GM23248 (cell line): ENCODE data around the gene WDR27. TPM values are rescaled to one million over a fixed set of nuclear protein-coding genes. Genes with fewer than 3 reads are reported as not detected.
"Not testable (repeated sequence)": the region's sequence is repeated elsewhere in the genome, so short reads cannot be mapped to it uniquely, and the experiment has no call there.

Source experiments
- DNase-seq: peaks from one replicate; pipeline ENCODE4 v3.0.0-alpha.2; 2015
- H2AFZ ChIP-seq: fragments of 200-600 bp; sonication (generic); 2 replicates; pipeline ENCODE4 v1.6.1; 2016; ENCODE audit warnings: antibody characterized with exemption
- H3F3A ChIP-seq: fragments of 200-600 bp; sonication (generic); 2 replicates; pipeline ENCODE4 v1.6.1; 2016; ENCODE audit warnings: mild to moderate bottlenecking, antibody characterized with exemption, mixed run types; ENCODE audit not compliant: insufficient read depth
- H3K27ac ChIP-seq: fragments of 200-600 bp; sonication (generic); 2 replicates; pipeline ENCODE4 v1.5.1; 2016; ENCODE audit warnings: mild to moderate bottlenecking
- H3K27me3 ChIP-seq: fragments of 200-600 bp; sonication (generic); replicated peaks from 2 replicates; pipeline ENCODE4 v1.6.1; 2016; ENCODE audit warnings: mild to moderate bottlenecking; ENCODE audit not compliant: insufficient read depth
- H3K36me3 ChIP-seq: fragments of 200-600 bp; sonication (generic); 2 replicates; pipeline ENCODE4 v1.6.1; 2016; ENCODE audit warnings: low read depth, mild to moderate bottlenecking
- H3K4me1 ChIP-seq: fragments of 200-600 bp; sonication (generic); 2 replicates; pipeline ENCODE4 v1.6.1; 2016; ENCODE audit warnings: mild to moderate bottlenecking; ENCODE audit not compliant: insufficient read depth
- H3K4me2 ChIP-seq: fragments of 200-600 bp; sonication (generic); one replicate; pipeline ENCODE4 v1.6.1; 2016; ENCODE audit warnings: mild to moderate bottlenecking; ENCODE audit not compliant: unreplicated experiment
- H3K4me3 ChIP-seq: fragments of 200-600 bp; sonication (generic); 2 replicates; pipeline ENCODE4 v1.5.1; 2016; ENCODE audit warnings: mild to moderate bottlenecking
- H3K79me2 ChIP-seq: fragments of 200-600 bp; sonication (generic); 2 replicates; pipeline ENCODE4 v1.6.1; 2016; ENCODE audit warnings: mild to moderate bottlenecking; ENCODE audit not compliant: insufficient read depth
- H3K9ac ChIP-seq: fragments of 200-600 bp; sonication (generic); 2 replicates; pipeline ENCODE4 v1.6.1; 2016; ENCODE audit warnings: mild to moderate bottlenecking
- H3K9me2 ChIP-seq: fragments of 200-600 bp; sonication (generic); 2 replicates; pipeline ENCODE4 v1.6.1; 2016; ENCODE audit warnings: mixed run types, mild to moderate bottlenecking, moderate library complexity; ENCODE audit not compliant: insufficient read depth
- H3K9me3 ChIP-seq: fragments of 200-600 bp; sonication (generic); one replicate; pipeline ENCODE4 v1.6.1; 2017; ENCODE audit warnings: low read depth
- H4K20me1 ChIP-seq: fragments of 200-600 bp; sonication (generic); 2 replicates; pipeline ENCODE4 v1.6.0; 2016; ENCODE audit not compliant: insufficient read depth
- EZH2 ChIP-seq: fragments of 200-600 bp; sonication (generic); IDR thresholded peaks from 2 replicates; pipeline ENCODE4 v1.6.1; 2018; ENCODE audit warnings: antibody characterized with exemption, mild to moderate bottlenecking; ENCODE audit not compliant: insufficient read depth, poor library complexity, severe bottlenecking
- EZH2phosphoT487 ChIP-seq: fragments of 200-600 bp; sonication (generic); IDR thresholded peaks from 2 replicates; pipeline ENCODE4 v1.6.1; 2018; ENCODE audit warnings: antibody characterized with exemption, moderate library complexity, mild to moderate bottlenecking, low read depth; ENCODE audit not compliant: insufficient read depth
- WGBS, 2 experiments: methylation state at CpG; one replicate each; pipeline ENCODE4 v1.1.6; 2015 to 2017; ENCODE audit warnings: low lambda C conversion rate in 2 of 2, low coverage in 1 of 2; ENCODE audit errors: missing lambda C conversion rate in 2 of 2; 5-methylcytosine and 5-hydroxymethylcytosine counted together
- in situ Hi-C: fragments of 300-500 bp; cut with MboI; formaldehyde crosslinking; loops from 2 replicates; pipeline ENCODE4 v1.15.0; 2020
- polyA plus RNA-seq: library from polyadenylated mRNA; unstranded; fragments of >200 nt; fragmentation: Nextera tagmentation; extraction: Ambion mirVana; gene quantifications from 2 replicates; pipeline ENCODE4 v1.2.1, GENCODE V29; 2016
- total RNA-seq: library from RNA; depleted of rRNA; stranded (reverse); fragments of >200 nt; shearing (Covaris generic); gene quantifications from 2 replicates; pipeline ENCODE4 v1.2.3, GENCODE V29; 2014

The WDR27 gene
- total and polyA plus RNA-seq, 2 experiments from 2014 or later, result 9.2 to 9.3 TPM

- Histone ChIP-seq H3F3A (peaks cover 44% of the 10 kb centered on the region; the same call in 1 of the 2 replicates), H3K9ac (peak overlapping the region; percentile 96), H3K4me2 (peak overlapping the region; percentile 97), H3K4me1 (peaks cover 35% of the 10 kb centered on the region), H3K79me2 (peaks cover 70% of the 10 kb centered on the region), H3K9me2 (no peaks in the 10 kb centered on the region), H4K20me1 (peaks cover 6% of the 10 kb centered on the region; the same call in 1 of the 2 replicates), H3K4me3 (peak overlapping the region; percentile 93), H3K9me3 (no peaks in the 10 kb centered on the region), H3K27ac (peak overlapping the region; percentile 84), H3K27me3 (no peaks in the 10 kb centered on the region), H3K36me3 (peaks cover 15% of the 10 kb centered on the region; the same call in 1 of the 2 replicates), H2AFZ (peak overlapping the region; percentile 96)
- in situ Hi-C loops, result no loop called here
- peak; percentile 53 for DNase-seq
- TF ChIP-seq EZH2 (no peak), EZH2phosphoT487 (no peak)
- 1 to 2% methylated on average over 22 of the region's 22 CpGs for WGBS, 2 experiments
Measured at GRCh38 chr6:169702840-169703246, 1.0 kb upstream of the WDR27 start.

DNA sequence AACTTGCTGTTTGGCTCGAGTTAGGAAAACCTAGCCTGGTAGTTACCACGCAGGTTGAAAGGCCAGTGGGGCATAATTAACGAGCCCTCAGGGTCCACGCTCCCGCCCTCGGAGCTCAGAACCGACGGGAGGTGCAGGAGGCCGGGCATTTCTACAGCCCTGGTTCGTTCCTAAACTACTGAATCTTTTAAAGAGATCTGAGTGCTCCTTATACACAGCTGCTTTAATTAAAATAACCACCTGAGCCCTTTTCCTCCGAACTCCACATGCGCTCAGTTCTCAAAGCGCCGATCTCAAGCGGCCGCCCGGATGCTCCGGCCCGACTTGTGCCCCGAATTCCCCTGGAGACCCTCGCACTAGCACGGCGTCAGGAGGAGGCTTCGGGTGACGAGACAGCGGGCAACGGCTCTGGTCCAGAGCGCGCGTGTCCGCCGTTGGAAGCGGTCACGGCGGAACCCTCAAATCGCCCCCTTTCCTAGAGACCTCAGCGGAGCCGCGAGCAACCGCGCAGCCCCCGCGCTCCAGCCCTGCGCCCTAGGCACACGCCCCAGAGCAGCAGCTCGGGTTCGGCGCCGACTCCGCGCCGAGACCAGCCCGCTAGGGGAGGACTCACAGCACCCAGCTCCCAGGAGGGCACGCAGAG, 397 bp downstream of the WDR27 start:
- WGBS, 2 experiments, result 0 to 1% methylated on average over 51 to 52 of the region's 54 CpGs
- H3K27me3 ChIP-seq, result no peaks in the 10 kb centered on the region
- no peak for DNase-seq
- TF ChIP-seq EZH2, result no peak
- TF ChIP-seq EZH2phosphoT487, result no peak
- H3K36me3 ChIP-seq, result peaks cover 15% of the 10 kb centered on the region; the same call in 1 of the 2 replicates
- peaks cover 30% of the 10 kb centered on the region; the same call in 1 of the 2 replicates for H3F3A ChIP-seq
- H3K9ac ChIP-seq, result peak overlapping the region; percentile 96
- H4K20me1 ChIP-seq, result peaks cover 6% of the 10 kb centered on the region; the same call in 1 of the 2 replicates
- peaks cover 77% of the 10 kb centered on the region for H3K79me2 ChIP-seq
- peak overlapping the region; percentile 84 for H3K27ac ChIP-seq
- H3K4me2 ChIP-seq, result peak overlapping the region; percentile 90
- no peaks in the 10 kb centered on the region for H3K9me3 ChIP-seq
- in situ Hi-C loops, result no loop called here
- no peaks in the 10 kb centered on the region for H3K9me2 ChIP-seq
- peak overlapping the region; percentile 93 for H3K4me3 ChIP-seq
- H3K4me1 ChIP-seq, result peaks cover 35% of the 10 kb centered on the region
- peak overlapping the region; percentile 96 for H2AFZ ChIP-seq

DNA sequence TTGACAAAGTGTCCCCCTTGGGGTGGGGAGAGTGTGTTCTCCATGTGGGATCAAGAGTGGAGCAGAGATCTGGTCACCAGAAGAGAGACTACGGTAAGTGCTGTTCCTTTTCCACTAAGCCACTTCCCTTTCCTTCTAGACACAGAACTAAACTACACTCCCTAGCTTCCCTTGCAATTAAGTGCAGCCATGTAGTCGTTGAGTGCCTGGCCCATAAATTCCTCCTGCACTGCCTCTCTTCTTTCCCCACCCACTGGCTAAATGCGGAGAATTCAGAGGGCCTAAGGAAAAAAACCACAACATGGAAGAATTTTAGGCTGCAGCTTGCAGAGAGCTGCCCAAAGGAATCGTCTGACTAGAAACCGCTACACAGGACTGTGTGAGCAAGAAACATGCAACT, 1.5 kb downstream of the WDR27 start:
- DNase-seq, result peak; percentile 43
- Histone ChIP-seq H3K79me2 (peaks cover 65% of the 10 kb centered on the region), H3K27ac (no peak overlapping the region), H2AFZ (peak overlapping the region; percentile 96; the same call in 1 of the 2 replicates), H4K20me1 (peaks cover 6% of the 10 kb centered on the region; the same call in 1 of the 2 replicates), H3K4me3 (peak overlapping the region; percentile 93), H3K9ac (peak overlapping the region; percentile 96), H3K27me3 (no peaks in the 10 kb centered on the region), H3K4me1 (peaks cover 32% of the 10 kb centered on the region), H3K9me3 (no peaks in the 10 kb centered on the region), H3K4me2 (peak overlapping the region; percentile 90), H3K36me3 (0 out of 2 replicates have a peak, but pooled peaks cover 13% of the 10 kb centered on the region), H3K9me2 (no peaks in the 10 kb centered on the region), H3F3A (peaks cover 20% of the 10 kb centered on the region; the same call in 1 of the 2 replicates)
- TF ChIP-seq EZH2phosphoT487 (no peak), EZH2 (no peak)
- in situ Hi-C loops, result no loop called here
- WGBS, 2 experiments, result 30 to 32% methylated on average over 5 of the region's 5 CpGs

DNA sequence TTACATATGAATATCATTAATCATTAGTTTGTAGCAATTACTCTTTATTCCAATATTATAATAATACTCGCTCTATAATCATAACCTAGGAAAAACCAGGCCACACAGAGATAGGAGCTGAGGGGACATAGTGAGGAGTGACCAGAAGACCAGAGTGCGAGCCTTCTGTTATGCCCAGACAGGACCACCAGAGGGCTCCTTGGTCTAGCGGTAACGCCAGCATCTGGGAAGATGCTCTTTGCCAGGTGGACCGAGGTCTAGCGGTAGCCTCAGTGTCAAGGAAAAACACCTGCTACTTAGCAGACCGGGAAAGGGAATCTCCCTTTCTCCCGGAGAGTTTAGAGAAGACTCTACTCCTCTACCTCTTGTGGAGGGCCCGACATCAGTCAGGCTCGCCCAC, 4.7 kb downstream of the WDR27 start:
- H3K27me3 ChIP-seq, H3K27ac ChIP-seq, in situ Hi-C loops, H2AFZ ChIP-seq, H3K36me3 ChIP-seq, H3K4me1 ChIP-seq, H4K20me1 ChIP-seq, H3K9me2 ChIP-seq, H3K9ac ChIP-seq, H3K4me2 ChIP-seq, H3K9me3 ChIP-seq, H3F3A ChIP-seq, H3K4me3 ChIP-seq: not testable (repeated sequence)
- WGBS, 2 experiments, result 85 to 87% methylated on average over 8 to 10 of the region's 10 CpGs
- peaks cover 40% of the 10 kb centered on the region for H3K79me2 ChIP-seq
- DNase-seq, result peak; percentile 28
